Type B pancreatic cell (in vitro differentiated cells): ENCODE measurements around the gene TMEM11. TPM values are rescaled to one million over a fixed set of nuclear protein-coding genes. Genes with fewer than 3 reads are reported as not detected.
"Not testable (repeated sequence)": the region's sequence is repeated elsewhere in the genome, so short reads cannot be mapped to it uniquely, and the experiment has no call there.

ENCODE experiments used
- DNase-seq: peaks from one replicate; pipeline ENCODE4 v3.0.0; 2021; ENCODE audit warnings: mixed read lengths; ENCODE audit not compliant: unreplicated experiment; ENCODE audit errors: extremely low spot score
- H3K27ac Mint-ChIP-seq: 2 replicates; pipeline ENCODE4 v1.8.0; 2021; ENCODE audit warnings: mild to moderate bottlenecking, mixed read lengths
- H3K27me3 Mint-ChIP-seq: 2 replicates; pipeline ENCODE4 v1.8.0; 2021; ENCODE audit warnings: mixed read lengths
- H3K36me3 Mint-ChIP-seq: 2 replicates; pipeline ENCODE4 v1.8.0; 2021; ENCODE audit warnings: mixed read lengths
- H3K4me1 Mint-ChIP-seq: one replicate; pipeline ENCODE4 v1.8.0; 2021; ENCODE audit warnings: mixed read lengths; ENCODE audit not compliant: unreplicated experiment
- H3K4me3 Mint-ChIP-seq: 2 replicates; pipeline ENCODE4 v1.8.0; 2021; ENCODE audit warnings: mild to moderate bottlenecking, mixed read lengths
- H3K9me3 Mint-ChIP-seq: 2 replicates; pipeline ENCODE4 v1.8.0; 2021; ENCODE audit warnings: mixed read lengths
- CTCF ChIP-seq: fragments of 200-600 bp; sonication (generic); conservative IDR thresholded peaks from 2 replicates; pipeline ENCODE4 v1.5.0; 2021; ENCODE audit warnings: antibody characterized with exemption, mild to moderate bottlenecking
- total RNA-seq: library from RNA; stranded (reverse); gene quantifications from 2 replicates; pipeline ENCODE4 v1.2.1, GENCODE V29; 2021; ENCODE audit warnings: low replicate concordance

The TMEM11 gene
- total RNA-seq, 1 donor from 2014 or later, result 28.4 TPM

GRCh38 chr17:21198411-21198810, 15.6 kb downstream of the TMEM11 start:
- Mint-ChIP-seq H3K9me3 (no peaks in the 10 kb centered on the region), H3K4me3 (no peak overlapping the region), H3K27ac (no peak overlapping the region), H3K4me1 (peaks cover 20% of the 10 kb centered on the region), H3K36me3 (peaks cover 27% of the 10 kb centered on the region), H3K27me3 (no peaks in the 10 kb centered on the region)
- DNase-seq, result no peak
- TF ChIP-seq CTCF, result no peak

GRCh38 chr17:21196126-21196525, 17.8 kb downstream of the TMEM11 start:
- H3K9me3 Mint-ChIP-seq, result no peaks in the 10 kb centered on the region
- no peak overlapping the region for H3K27ac Mint-ChIP-seq

GRCh38 chr17:21194703-21195102, 19.3 kb downstream of the TMEM11 start:
- Mint-ChIP-seq H3K27me3 (no peaks in the 10 kb centered on the region), H3K27ac (no peak overlapping the region)

More at GRCh38 chr17:21196126-21196525, 17.8 kb downstream of the TMEM11 start:
- no peak for TF ChIP-seq CTCF
- Mint-ChIP-seq H3K27me3 (no peaks in the 10 kb centered on the region), H3K36me3 (peaks cover 28% of the 10 kb centered on the region), H3K4me3 (no peak overlapping the region), H3K4me1 (peaks cover 19% of the 10 kb centered on the region)
- DNase-seq, result no peak

GRCh38 chr17:21194226-21194625, 19.7 kb downstream of the TMEM11 start:
- H3K9me3 Mint-ChIP-seq, result no peaks in the 10 kb centered on the region
- no peak for TF ChIP-seq CTCF
- H3K36me3 Mint-ChIP-seq, result peaks cover 29% of the 10 kb centered on the region
- H3K27me3 Mint-ChIP-seq, result no peaks in the 10 kb centered on the region
- H3K4me3 Mint-ChIP-seq, result no peak overlapping the region
- no peak overlapping the region for H3K27ac Mint-ChIP-seq
- no peak for DNase-seq
- peaks cover 10% of the 10 kb centered on the region for H3K4me1 Mint-ChIP-seq

More at GRCh38 chr17:21194703-21195102, 19.3 kb downstream of the TMEM11 start:
- Mint-ChIP-seq H3K4me1 (peaks cover 10% of the 10 kb centered on the region), H3K9me3 (no peaks in the 10 kb centered on the region), H3K4me3 (no peak overlapping the region), H3K36me3 (peaks cover 29% of the 10 kb centered on the region)
- no peak for TF ChIP-seq CTCF
- DNase-seq, result no peak

- no peak for TF ChIP-seq CTCF
- Mint-ChIP-seq H3K27me3 (no peaks in the 10 kb centered on the region), H3K36me3 (peaks cover 21% of the 10 kb centered on the region)
Observed at GRCh38 chr17:21193031-21193430, 20.9 kb downstream of the TMEM11 start.

GRCh38 chr17:21192414-21192813, 21.5 kb downstream of the TMEM11 start:
- not testable (repeated sequence) for H3K27ac Mint-ChIP-seq, H3K27me3 Mint-ChIP-seq, H3K4me3 Mint-ChIP-seq, DNase-seq, H3K9me3 Mint-ChIP-seq
- H3K36me3 Mint-ChIP-seq, result peaks cover 16% of the 10 kb centered on the region
- H3K4me1 Mint-ChIP-seq, result peaks cover 10% of the 10 kb centered on the region

More at GRCh38 chr17:21193031-21193430, 20.9 kb downstream of the TMEM11 start:
- no peak for DNase-seq
- Mint-ChIP-seq H3K9me3 (no peaks in the 10 kb centered on the region), H3K4me1 (peaks cover 10% of the 10 kb centered on the region), H3K27ac (no peak overlapping the region), H3K4me3 (no peak overlapping the region)
